DMS53 treated with DMSO at 0.1 percent for 48 hours (cell line): Measurements from ENCODE around the gene ARHGAP22.

ENCODE experiments used
- DNase-seq: peaks from one replicate; lab custom pipeline; 2025; ENCODE audit not compliant: unreplicated experiment; lab: John Stamatoyannopoulos, UW

Gene ARHGAP22

DNA sequence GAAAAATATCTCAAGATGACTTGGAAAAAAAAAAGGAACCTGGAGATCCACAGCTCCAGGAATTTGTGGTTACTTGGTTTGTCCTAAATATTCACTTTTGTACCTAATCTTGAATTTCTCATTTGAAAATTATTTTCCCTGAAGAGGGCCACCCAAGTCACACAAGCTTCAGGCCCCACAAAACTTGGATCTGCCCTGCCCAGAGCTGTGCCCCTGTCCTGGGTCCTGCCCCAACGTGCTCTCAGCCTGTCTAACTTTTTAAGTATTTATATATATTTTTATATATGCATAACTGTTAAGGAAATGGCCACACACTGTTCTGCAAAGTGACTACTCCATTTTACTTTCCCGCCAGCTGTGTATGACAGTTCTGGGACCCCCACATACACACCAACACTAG is 123.5 kb downstream of the ARHGAP22 start:
- no peak for DNase-seq

DNA sequence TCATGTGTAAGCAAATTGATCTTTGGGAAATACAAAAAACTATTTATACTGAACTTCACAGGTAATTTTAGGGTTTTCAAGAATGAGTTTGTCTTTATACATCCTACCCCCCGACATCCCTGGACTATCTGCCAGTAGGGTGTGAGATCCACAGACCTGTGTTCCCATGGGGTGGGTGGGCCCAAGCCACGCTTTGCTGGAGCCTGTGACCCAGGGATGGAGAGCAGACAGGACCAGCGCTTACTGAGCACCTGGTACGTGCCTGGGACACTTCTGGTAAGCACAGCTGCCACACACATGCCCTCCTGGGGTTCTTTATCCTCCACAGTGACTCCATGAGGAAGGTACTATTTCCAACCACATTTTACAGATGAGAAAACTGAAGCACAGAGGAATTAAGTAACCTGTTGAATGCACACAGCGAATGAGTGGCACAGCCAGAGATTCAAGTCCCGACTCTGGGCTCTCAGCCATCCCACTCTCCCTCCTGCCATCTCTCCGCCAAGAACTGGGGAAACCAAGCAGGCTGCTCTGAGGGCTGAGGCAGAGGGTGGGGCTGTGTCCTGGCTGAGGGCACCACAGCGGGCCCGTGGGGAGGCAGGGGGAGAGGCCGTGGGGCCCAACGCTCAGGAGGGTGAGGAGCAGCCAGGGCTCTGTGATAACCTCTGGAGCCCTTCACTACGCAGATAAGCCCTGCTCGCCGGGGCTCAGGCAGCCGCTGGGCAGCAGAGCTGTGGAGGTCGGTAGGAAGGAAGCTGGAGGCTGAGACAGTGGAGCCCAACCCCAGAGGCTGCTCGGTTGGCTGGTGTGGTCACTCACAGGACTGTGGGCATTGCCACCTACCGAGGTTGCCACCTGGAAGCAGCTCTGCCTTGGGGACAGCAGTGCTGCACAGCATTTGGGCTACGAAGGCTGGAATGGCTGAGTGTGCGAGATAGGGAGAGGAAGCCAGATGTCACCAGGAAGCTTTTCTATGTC is 124.2 kb downstream of the ARHGAP22 start:
- no peak for DNase-seq

DNA sequence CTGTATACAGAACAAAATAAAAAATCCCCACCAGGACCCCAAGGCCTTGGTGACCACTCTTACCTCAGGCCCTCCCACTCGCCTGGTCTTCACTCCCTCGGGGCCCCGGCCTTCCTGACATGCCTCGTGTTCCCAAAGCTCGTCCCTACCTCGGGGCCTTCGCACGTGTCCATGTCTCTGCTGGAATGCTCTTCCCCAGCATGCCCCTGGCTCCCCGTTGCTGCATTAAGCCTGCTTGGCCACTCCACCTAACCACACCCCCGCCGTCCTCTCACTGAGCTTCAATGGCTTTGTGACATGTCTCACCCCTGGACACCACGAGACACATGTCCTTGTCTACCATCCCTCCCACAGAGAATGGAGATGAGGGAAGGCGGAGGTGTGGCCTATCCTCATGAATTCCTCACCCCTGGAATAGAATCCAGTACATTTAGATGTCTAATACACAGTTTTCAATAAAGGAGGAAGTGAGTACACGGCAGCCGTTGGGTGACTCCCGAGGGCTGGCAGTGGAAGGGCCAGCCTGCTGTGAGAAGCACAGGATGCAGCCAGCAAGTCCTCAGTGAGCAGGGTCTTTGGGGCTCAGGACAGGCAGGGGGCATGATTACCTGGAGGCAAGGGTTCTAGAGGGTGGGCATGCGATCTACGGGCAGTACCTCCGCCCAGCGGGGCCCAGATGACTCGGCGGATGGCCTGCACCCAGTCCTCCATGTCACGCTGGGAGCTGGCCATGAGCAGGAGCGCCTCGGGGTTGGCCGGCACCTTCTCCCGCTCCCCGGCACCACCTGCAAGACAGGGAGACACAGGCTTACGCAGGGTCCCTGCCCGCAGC is 125.7 kb downstream of the ARHGAP22 start:
- no peak for DNase-seq

DNA sequence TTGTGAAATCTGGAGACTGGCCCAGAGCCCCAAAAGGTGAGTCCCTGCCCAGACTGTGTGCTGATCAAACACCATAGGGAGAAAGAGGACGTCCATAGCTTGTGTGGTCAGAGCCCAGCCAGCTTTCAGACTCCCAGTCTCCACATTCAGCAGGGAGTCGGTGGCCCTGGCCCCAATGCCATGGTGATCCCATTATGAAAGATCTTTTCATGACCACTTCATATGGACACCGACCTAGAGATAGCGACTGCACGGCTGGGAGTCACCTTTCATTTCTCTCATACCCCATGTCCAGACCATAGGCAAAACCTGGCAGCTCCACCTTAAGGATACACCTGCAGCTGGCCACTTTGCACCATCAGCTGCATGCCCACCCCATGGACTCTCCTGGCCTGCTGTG is 126.4 kb downstream of the ARHGAP22 start:
- DNase-seq: no peak

DNA sequence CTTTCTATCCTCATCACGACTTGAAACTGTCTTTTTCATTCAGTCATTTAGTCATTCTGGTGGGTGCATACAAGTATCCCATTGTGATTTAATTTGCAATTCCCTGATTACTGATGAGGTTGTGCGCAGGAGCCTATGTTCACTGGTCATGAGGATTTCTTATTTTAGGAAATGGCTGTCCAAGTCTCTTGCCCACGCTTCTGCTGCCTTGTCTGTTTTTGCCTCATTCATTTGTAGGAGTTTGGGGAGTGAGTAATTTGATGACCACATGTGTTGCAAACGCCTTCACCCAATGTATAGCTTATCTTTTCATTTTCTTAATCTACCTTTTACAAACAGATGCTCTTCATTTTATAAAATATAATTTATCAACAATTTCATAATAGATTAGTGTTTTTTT is 127.3 kb downstream of the ARHGAP22 start:
- DNase-seq: no peak

DNA sequence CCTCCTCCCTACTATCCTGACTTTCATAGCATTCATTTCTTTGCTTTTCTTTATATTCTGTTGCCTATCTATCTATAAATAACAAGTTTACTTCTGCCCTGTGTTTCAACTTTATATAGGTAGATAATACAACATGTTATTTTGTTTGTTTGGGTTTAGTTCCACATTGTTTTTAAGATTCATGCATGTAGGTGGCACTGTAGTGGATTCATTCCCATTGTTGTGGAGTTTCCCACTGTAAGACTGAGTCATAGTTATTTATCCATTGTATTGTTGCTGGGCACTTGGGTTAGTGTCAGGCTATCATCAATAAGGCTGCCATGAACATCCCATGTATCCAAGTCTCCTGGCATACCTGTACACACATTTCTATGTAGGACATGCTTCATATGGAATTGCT is 127.7 kb downstream of the ARHGAP22 start:
- no peak for DNase-seq

DNA sequence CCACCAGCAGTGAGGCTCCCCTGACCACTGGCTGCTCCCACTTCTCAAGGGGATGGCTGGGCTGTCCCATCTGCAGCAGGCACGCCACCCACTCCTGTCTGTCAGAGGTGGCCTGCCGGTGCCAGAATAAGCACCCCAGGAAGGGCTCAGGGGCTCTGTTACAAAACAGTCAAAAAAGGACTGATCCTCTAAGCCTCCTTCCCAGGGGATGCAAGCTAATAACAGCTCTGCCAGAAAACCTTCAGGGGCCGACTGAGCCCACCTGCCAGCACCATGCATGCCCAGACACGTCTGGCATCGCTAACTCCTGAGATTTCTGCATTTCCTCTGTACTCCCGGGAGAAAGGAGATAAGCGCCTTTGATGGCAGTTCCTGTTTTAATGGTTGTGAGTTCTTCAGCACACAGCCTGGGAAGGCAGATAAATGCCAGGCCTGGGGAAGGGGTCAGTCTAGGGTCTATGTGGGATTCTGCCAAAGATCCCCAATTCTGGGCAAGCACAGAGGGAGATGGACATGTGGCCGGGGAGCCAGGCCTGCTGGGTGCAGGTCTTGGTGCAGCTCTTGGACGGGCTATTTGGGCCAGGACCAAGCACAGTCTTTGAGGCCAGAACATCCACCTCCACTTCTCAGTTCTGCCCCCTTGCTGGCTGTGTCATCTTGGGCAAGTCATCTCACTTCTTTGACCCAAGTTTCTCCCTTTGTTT is 128.4 kb downstream of the ARHGAP22 start:
- no peak for DNase-seq

DNA sequence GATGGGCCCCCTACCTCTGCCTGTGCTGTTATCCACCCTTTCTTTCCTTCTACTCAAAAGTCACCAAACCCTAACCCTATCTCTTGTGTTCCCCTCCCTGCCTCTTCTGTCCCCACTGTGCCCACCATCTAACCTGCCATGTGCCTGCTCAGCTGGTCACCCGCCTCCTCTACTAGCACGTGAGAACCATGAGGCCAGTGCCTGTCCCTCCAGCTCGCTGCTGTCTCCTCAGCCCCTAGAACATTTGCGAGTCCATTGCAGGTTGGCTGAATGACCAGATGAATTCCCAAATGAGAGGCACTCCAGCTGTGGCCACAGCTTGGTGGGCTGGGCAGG is 129.0 kb downstream of the ARHGAP22 start:
- no peak for DNase-seq

DNA sequence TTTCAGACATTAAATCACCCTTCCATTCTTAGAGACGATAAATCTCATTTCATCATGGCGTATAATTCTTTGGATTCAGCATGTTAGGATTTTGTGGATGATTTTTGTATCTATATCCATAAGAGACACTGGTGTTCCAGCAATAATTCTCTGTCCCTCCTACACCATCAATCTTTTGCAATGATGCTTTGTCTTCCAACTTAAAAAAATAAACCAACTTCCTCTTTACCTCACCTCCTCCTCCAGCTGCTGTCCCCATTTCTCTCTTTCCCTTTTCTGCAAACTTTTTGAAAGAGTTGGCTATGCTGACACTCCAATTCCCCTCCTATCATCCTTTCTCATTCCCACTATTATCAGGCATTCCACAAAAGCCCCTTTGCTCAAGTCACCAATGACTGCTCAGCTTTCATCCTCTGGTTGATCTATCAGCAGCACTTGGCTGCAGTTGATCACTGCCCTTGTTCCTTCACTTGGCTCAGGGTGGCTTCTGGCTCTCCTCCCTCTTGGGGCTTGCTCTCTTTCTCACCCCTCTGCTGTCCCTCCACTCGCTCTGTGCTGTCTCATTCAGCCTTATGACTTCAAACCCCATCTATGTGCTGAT is 130.0 kb downstream of the ARHGAP22 start:
- DNase-seq: no peak

DNA sequence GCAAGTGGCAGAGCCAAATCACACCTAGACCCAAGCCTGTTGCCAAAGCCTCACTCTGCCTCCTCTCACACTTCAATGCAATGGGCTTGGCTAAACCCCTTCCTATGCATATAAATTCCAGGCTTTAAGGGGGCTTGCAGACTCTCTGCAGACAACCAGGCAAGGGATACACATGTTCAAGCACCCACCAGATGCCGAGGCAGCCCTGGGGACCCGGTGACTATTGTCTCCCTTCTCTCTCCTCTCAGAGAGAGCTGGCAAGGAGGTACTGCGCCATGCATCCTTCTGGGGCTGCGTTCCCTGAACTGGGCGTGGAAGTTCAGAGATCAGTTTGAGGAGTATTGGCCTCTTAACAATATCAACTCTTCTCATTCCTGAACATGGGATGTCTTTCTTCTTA is 131.2 kb downstream of the ARHGAP22 start:
- no peak for DNase-seq

DNA sequence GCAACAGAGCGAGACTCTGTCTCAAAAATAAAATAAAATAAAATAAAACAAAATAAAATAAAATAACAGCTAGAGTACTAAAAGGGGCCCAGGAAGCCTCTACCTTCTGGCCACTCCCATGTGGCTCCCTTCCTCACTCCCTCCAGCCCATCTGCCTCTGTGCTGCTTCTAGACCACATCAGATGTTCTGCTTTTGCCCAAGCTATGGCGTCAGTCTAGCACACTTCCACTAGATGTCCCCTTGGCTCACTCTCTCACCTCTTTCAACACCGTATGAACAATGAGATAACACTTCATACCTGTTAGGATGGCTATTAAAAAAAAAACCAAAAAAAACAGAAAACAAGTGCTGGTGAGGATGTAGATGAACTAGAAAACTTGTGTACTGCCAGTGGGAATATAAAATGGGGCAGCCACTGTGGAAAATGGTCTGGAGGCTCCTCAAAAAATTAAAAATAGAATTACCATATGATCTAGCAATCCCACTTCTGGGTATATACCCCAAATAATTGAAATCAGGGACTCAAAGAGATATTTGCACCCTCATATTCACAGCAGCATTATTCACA is 132.3 kb downstream of the ARHGAP22 start:
- no peak for DNase-seq

DNA sequence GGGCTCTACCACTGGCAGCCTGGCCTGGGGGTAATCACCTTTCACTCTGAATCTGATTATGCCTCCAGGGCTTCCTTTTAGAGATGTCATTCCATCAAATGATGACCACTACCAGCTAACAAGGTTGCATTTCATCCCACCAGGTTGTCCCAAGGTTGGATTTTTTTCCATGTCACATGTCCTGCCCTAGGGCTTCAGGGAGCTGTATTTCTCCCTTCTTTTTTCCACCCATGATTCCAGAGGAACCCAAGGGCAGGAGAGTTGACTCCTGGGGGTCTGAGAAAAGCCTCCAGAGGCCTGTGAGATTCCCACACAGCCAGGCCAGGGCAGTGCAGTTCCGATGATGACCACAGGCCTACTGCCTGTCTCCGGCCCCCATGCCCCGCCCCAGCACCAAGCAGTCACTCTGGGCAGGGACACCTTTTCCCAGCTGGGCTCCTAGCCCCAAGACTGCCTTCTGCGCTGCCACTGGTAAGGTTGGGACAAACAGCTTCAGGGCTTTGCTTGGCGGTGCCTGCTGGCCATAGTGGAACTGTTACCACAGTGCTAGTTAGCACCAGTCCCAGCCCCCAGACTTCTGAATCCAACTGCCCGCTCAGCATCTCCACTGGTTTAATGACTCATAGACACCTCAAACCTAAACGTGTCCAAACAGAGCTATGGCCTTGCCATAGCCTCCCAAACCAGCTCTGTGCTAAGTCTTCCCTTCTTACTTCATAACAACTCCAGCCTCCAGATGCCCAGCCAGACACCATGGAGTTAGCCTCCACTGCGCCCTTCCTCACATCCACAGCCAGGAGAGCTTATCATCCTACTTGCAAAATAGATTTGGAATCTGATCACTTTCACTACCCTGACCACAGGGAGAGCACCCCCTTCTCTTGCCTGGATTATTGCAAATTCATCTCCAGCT is 133.7 kb downstream of the ARHGAP22 start:
- DNase-seq: no peak

DNA sequence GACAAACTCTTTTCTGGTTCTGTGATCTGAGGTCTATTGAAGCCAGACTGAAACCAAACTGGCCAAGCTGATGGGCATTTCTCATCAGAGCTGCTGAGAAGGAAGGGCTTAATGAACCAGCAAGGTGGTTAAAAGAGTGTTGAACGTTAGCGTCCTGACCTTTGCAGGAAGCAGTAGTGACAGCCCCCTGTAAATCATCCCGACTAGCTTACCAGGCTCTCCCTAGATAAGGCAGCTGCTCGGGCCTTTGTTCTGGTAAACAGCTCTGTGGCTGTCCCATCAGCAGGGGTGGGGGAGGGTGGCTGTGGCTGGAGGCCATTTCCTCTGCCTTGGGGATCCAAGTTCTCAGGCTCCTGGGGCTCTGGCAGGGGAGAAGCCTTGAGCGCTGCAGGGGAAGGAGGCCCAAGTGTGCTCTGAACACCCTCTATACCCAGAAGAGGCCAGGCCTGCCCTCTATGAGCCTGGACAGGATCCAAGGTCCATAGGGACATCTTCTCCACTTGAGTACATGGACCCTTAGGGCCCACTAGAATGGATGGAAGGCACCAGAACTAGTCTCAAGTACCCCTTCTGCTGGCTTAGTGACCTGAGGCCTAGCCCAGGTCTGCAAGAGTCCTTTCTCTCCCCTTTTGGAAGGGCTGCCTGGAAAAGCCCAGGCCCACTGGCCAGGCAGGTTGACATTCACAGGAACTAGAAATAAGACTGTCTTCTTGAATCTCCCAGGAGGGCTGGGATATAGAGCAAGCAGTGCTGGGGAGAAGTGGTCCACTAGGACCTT is 134.6 kb downstream of the ARHGAP22 start:
- no peak for DNase-seq

DNA sequence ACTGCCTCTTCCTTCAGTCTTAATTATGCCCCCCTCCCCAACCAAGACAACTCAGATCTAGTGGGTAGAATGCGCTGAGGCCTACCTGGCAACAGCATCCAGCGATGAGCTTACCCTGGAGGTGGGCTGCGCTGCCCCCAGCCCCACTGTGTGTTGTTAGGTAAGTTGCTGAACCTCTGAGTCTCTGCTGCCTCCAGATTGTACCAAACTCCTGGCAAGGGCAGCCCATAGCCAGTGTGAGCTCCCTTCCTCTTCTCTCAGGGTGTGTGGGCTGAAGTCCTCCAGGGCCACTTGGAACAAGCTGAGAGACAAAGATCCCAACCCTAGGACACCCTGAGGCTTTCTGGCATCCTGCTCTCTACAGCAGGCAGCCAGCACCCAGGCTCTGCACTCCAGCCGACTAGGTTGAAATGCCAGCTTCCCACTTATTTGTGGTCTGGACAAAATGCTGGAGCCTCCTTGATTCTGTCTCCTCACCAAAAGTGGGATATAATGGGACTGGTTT is 135.3 kb downstream of the ARHGAP22 start:
- no peak for DNase-seq

DNA sequence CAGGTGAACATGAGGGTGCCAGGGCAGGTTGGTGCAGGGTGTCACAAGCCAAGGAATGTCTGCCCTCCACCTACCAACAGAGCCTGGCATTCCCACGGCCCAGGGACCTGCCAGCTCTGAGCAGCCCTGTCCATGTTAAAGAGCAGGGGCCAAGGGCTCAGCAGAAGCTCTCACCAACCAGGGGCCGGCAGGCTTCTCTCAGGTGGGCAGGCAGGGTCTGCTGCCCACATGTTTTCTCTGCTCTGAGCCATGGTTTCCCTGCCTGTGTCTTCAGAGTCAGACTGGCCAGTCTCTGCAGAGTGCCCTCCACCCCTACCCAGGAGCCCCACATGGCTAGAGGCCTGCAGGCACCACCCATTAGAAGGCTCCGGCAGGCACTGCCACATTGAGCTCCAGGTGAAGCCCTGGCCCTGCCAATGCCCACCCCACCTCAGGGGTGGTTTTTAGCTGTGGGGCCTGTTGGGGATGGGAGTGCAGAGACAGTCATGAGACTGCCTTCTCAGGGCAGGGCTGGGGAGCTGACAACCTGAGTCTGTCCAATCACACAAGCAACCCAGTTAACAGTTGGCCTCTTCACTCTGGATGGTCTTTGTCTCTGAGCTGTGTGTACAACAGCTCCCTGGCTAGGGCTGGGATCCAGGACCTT is 135.9 kb downstream of the ARHGAP22 start:
- no peak for DNase-seq

DNA sequence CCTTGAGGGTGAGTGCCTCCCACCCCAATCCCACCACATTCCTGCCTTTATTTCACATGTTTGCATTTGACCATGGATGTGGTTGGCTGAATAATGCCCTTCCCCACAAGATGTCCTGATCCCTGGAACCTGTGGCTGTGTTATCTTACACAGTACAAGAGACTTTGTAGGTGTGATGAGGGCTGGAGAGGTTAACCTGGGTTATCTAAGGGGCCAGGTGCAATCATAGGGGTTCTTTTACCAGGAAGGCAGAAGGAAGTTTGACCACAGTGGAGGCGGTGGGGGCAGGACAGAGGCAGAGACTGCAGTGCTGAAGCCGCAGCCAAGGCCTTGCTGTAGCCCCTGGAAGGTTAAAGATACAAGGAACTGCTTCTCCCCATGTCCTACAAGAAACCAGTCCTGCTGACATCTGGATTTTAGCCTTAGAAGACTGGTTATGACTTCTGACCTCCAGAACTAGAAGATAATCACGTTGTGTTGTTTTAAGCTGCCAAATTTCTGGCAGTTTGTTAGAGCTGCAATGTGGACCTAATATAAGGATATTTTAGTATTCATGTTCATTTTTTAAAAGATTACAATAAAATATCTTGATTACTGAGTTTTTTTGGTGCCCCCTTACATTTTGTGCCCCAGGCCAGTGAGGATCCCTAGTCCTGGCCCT is 136.6 kb downstream of the ARHGAP22 start:
- no peak for DNase-seq

DNA sequence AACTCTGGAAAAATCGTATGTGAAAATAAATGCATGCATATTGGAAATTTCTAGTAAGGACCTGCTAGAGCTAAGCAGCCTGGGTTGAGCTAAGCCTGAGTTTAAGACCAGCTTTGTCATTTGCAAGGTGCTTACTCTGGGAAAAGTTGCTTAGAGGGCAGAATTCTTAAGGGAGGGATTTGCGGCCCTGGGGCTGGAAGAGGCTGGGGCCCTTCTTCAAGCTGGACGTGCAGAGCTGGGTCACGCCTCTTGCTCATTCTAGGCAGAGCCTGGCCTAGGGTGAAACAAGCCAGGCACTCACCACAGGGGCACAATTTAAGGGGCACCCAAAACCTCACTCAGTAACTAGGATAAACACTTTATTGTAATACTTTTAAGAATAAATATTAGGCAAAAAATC is 137.2 kb downstream of the ARHGAP22 start:
- DNase-seq: no peak
